Thyroid gland (tissue), 4 donors: ENCODE data around the gene TTC6. TPM values are rescaled to one million over a fixed set of nuclear protein-coding genes. Genes with fewer than 3 reads are reported as not detected.

Experiments
- DNase-seq, 2 donors: peaks; one replicate each; pipeline ENCODE4 v3.0.0-alpha.2; 2019
- H3K27ac ChIP-seq, 3 donors: fragments of 200-600 bp; sonication (generic); 1 replicate in 2 of 3; 2 replicates in 1 of 3; pipeline ENCODE4 v1.5.1; 2016 to 2019; ENCODE audit warnings: mild to moderate bottlenecking in 1 of 3, moderate library complexity in 1 of 3
- H3K27me3 ChIP-seq: fragments of 200-600 bp; sonication (generic); one replicate; pipeline ENCODE4 v1.5.1; 2019
- H3K36me3 ChIP-seq, 2 donors: fragments of 200-600 bp; sonication (generic); one replicate each; pipeline ENCODE4 v1.5.1; 2016 to 2019
- H3K4me1 ChIP-seq, 2 donors: fragments of 200-600 bp; sonication (generic); one replicate each; pipeline ENCODE4 v1.5.1; 2017 to 2019
- H3K4me3 ChIP-seq, 3 donors: fragments of 200-600 bp; sonication (generic); replicated peaks in 1 of 3; 1 replicate in 2 of 3; 2 replicates in 1 of 3; pipeline ENCODE4 v1.5.1; 2016; ENCODE audit warnings: mild to moderate bottlenecking in 1 of 3
- H3K9me3 ChIP-seq: fragments of 200-600 bp; sonication (generic); one replicate; pipeline ENCODE4 v1.5.1; 2017
- POLR2A ChIP-seq, 2 donors: fragments of 450-650 bp; IDR thresholded peaks; one replicate each; pipeline ENCODE4 v1.6.1; 2017; ENCODE audit warnings: antibody characterized with exemption in 2 of 2, mild to moderate bottlenecking in 2 of 2, moderate library complexity in 1 of 2
- WGBS, 2 donors: methylation state at CpG; one replicate each; pipeline ENCODE4 v1.1.5; 2017; 5-methylcytosine and 5-hydroxymethylcytosine counted together
- intact Hi-C: fragments of 100-400 bp; cut with DNase I; formaldehyde crosslinking; loops from one replicate; pipeline ENCODE4 v1.15.1; 2023
- total RNA-seq, 4 donors: library from RNA; depleted of rRNA; stranded (reverse); fragments of >200 nt; gene quantifications; one replicate each; pipeline ENCODE4 v1.2.3, GENCODE V29; 2016
- TF ChIP-seq, protein P1 (sequence below), 6 experiments: fragments of 200-600 bp in 3 of 6; fragments of 450-650 bp in 3 of 6; sonication (generic) in 3 of 6; IDR thresholded peaks; one replicate each; pipeline ENCODE4 v1.5.1; 2016 to 2019; ENCODE audit warnings: antibody characterized with exemption in 6 of 6, mild to moderate bottlenecking in 2 of 6, inconsistent platforms in 1 of 6, moderate library complexity in 1 of 6

The TTC6 gene
- total RNA-seq, 4 donors from 2014 or later = 0.10 to 0.38 (median 0.13) TPM; not detected in 1

DNA sequence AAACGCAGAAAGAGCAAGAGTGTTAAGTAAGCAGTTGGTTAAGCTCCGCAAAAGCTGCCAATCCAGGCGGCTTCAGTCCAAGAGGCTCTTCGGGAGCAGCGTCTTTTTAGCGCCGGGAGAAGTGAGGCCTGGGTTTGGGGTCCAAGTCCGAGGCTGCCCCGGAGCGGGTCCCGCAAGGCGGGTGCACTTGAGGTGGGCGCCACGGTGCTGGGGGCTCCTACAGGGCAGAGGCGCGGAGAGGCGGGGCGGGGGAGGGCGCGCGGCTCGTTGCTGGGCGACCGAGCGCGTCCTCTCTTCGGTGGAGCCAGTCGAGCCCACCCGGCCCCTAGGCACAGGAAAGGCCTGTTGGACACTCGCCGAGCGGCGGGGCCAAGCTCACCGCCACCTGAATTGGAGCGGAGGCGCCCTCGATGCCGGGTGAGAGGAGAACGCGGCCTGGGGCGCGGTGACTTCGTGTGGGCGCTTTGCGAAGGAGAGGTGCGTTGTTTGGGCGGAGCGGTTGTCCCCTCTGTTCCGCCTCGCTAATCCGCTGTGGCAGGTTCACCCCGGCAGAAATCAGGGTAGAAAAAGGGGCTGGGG lies 15.6 kb downstream of the TTC6 start:
- H3K36me3 ChIP-seq = no peaks in the 10 kb centered on the region
- no peak overlapping the region for H3K4me3 ChIP-seq
- TF ChIP-seq, protein P1, sequence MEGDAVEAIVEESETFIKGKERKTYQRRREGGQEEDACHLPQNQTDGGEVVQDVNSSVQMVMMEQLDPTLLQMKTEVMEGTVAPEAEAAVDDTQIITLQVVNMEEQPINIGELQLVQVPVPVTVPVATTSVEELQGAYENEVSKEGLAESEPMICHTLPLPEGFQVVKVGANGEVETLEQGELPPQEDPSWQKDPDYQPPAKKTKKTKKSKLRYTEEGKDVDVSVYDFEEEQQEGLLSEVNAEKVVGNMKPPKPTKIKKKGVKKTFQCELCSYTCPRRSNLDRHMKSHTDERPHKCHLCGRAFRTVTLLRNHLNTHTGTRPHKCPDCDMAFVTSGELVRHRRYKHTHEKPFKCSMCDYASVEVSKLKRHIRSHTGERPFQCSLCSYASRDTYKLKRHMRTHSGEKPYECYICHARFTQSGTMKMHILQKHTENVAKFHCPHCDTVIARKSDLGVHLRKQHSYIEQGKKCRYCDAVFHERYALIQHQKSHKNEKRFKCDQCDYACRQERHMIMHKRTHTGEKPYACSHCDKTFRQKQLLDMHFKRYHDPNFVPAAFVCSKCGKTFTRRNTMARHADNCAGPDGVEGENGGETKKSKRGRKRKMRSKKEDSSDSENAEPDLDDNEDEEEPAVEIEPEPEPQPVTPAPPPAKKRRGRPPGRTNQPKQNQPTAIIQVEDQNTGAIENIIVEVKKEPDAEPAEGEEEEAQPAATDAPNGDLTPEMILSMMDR (IDR thresholded peaks at IDR 0.05) = no peak
- no peak for TF ChIP-seq POLR2A (IDR thresholded peaks at IDR 0.05)
- intact Hi-C loops = no loop called here
- H3K4me1 ChIP-seq = no peaks in the 10 kb centered on the region
- H3K9me3 ChIP-seq = no peaks in the 10 kb centered on the region
- DNase-seq = no peak
- no peak overlapping the region for H3K27ac ChIP-seq
- no peaks in the 10 kb centered on the region for H3K27me3 ChIP-seq
- WGBS, 2 donors = 13 to 15% methylated on average over 28 to 39 of the region's 52 CpGs

DNA sequence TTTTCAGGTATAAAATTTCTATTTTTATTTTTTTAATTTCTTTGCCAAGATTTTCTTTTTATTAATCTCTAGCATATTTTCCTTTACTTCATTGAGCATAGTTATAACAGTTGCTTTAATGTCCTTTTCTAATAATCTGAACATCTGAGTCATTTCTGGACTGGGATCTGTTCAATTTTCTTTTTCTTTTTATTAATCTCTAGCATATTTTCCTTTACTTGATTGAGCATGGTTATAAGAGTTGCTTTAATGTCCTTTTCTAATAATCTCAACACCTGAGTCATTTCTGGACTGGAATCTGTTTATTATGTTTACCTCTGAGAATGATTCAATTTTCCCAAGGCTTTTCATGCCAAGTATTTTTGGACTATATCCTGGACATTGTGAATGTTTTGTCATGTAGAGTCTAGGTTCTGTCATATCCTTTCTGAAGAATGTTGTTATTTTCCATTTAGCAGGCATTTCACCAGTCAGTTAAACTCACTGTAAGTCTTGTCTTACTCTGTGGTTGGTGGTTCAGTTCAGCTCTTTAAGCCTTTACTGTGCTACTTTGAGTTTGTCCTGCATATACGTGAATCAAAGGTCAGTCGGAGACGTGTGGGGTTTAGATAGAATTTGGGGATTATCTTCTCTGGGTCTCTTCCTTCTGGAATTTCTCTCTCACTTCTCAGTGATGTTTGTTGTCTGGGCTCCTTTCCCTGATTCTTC lies 20.3 kb downstream of the TTC6 start:
- H3K27me3 ChIP-seq = no peaks in the 10 kb centered on the region
- H3K4me1 ChIP-seq = no peaks in the 10 kb centered on the region
- H3K4me3 ChIP-seq = no peak overlapping the region
- intact Hi-C loops = no loop called here
- 95% methylated on average over 3 of the region's 3 CpGs for WGBS, 2 donors
- H3K27ac ChIP-seq = no peak overlapping the region
- H3K36me3 ChIP-seq = no peaks in the 10 kb centered on the region
- H3K9me3 ChIP-seq = no peaks in the 10 kb centered on the region
- no peak for TF ChIP-seq POLR2A (IDR thresholded peaks at IDR 0.05)
- TF ChIP-seq, protein P1 (IDR thresholded peaks at IDR 0.05) = no peak
- DNase-seq = no peak

DNA sequence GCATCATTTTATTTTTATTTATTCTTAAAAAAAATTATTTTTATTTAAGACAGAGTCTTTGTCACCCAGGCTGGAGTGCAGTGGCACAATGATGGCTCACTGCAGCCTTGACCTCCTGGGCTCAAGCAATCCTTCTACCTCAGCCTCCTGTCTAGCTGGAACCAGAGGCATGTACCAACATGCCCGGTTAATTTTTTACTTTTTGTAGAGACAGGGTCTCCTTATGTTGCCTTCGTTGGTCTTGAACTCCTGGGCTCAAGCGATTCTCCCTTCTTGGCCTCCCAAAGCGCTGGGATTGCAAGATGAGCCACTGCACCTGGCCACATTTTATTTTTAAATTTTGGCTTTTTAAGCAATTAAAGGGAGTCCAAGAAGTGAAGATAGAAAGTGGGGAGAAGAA lies 21.4 kb downstream of the TTC6 start:
- Histone ChIP-seq H3K27ac (no peak overlapping the region), H3K4me1 (no peaks in the 10 kb centered on the region), H3K4me3 (no peak overlapping the region), H3K36me3 (no peaks in the 10 kb centered on the region), H3K27me3 (no peaks in the 10 kb centered on the region), H3K9me3 (no peaks in the 10 kb centered on the region)
- intact Hi-C loops = no loop called here
- DNase-seq = no peak
- WGBS, 2 donors = 94 to 96% methylated on average over 4 of the region's 4 CpGs
- TF ChIP-seq, protein P1 (IDR thresholded peaks at IDR 0.05) = no peak
- TF ChIP-seq POLR2A (IDR thresholded peaks at IDR 0.05) = no peak

DNA sequence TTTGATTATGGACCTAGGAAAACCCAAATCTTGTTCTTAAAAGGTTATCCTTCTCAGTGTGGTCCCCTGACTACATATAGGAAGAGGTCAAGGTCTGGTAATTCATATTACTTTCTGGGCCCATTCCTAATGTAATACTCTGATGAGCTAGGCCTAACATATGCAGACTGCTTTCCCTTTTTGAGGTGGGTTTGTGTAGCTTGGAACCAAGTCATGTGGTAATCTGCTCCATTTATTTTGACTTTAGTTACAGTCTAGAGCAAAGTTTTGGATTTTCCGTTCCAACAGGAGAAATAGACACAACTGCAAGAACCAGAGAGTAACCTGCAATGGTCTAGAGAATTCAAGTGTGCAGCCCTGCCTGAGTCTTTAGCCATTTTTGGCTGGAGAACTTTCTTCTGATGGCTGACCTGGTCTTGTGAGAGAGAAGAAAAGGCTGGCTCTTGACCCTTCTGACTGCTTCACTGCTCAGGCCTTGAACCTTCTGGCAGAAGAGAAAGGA lies 22.5 kb downstream of the TTC6 start:
- intact Hi-C loops = no loop called here
- Histone ChIP-seq H3K9me3 (no peaks in the 10 kb centered on the region), H3K4me1 (peaks cover 0 to 6% of the 10 kb centered on the region in 2 donors), H3K27me3 (no peaks in the 10 kb centered on the region), H3K27ac (no peak overlapping the region), H3K36me3 (no peaks in the 10 kb centered on the region), H3K4me3 (no peak overlapping the region)
- no peak for TF ChIP-seq POLR2A (IDR thresholded peaks at IDR 0.05)
- TF ChIP-seq, protein P1 (IDR thresholded peaks at IDR 0.05) = no peak
- WGBS, 2 donors = 92 to 100% methylated on average over 1 of the region's 1 CpG
- DNase-seq = no peak

DNA sequence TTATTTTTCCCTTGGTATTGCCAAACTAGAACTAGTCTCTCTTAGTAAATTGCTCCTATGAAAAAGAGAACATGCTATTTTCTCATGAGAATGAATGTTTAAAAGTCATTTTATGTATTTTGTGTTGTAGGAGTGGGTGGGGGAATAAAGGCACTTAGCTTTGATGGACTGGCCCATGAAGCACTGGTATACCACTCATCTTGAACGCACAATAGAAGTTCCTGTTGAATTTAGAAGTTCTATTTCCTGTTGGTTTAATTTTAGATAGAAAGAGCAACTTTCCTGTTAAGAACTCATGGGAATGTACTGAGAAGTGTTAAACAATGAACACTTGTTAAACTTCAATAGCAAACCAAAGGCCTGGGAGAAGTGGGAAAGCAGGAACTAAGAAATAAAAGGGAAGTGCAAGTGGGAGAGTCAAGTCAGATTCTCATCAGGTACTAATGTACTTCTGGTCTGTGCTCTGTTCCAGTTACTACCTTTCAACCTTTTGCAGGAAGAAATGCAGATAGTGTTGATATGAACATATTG lies 23.1 kb downstream of the TTC6 start:
- Histone ChIP-seq H3K4me1 (peaks cover 0 to 6% of the 10 kb centered on the region in 2 donors), H3K27me3 (no peaks in the 10 kb centered on the region), H3K4me3 (no peak overlapping the region), H3K27ac (no peak overlapping the region), H3K9me3 (no peaks in the 10 kb centered on the region), H3K36me3 (no peaks in the 10 kb centered on the region)
- intact Hi-C loops = no loop called here
- DNase-seq = no peak
- TF ChIP-seq, protein P1 (IDR thresholded peaks at IDR 0.05) = no peak
- no peak for TF ChIP-seq POLR2A (IDR thresholded peaks at IDR 0.05)
- WGBS, 2 donors = 47 to 54% methylated on average over 1 of the region's 1 CpG
